GM21723 (cell line): ENCODE results near the gene KCNA2.

Experiments
- ATAC-seq: cut with Tn5 transposase; IDR thresholded peaks from one replicate; pipeline ENCODE4 v1.9.1; 2021; ENCODE audit warnings: mild to moderate bottlenecking, moderate library complexity; ENCODE audit not compliant: unreplicated experiment

Gene KCNA2

GRCh38 chr1:110604586-110605148, 1.5 kb downstream of the KCNA2 start:
- no peak for ATAC-seq

DNA sequence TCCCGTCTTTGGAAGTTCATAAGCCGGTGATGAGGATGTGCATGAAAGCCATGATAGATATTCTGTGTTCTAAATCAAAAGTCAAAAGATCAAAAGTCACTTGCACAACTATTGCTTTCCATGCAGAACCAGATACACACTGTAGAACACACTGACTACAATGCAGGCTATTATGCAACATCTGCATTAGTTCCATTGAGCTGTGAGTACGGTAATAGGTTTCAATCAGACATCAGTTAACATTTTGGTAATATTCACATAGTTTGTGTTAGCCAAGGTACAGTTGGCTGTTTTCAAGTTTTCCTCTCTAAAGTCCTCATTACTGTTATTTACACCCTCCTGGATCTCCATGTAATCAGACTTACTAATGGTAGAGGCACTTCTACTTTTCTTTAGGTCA, 3.1 kb downstream of the KCNA2 start:
- no peak for ATAC-seq

- no peak for ATAC-seq
Observed at GRCh38 chr1:110602466-110602865, 3.7 kb downstream of the KCNA2 start.

- no peak for ATAC-seq
Observed at GRCh38 chr1:110601332-110601731, 4.8 kb downstream of the KCNA2 start.

- no peak for ATAC-seq
Observed at GRCh38 chr1:110600716-110601115, 5.4 kb downstream of the KCNA2 start.

- no peak for ATAC-seq
Observed at GRCh38 chr1:110597966-110598365, 8.2 kb downstream of the KCNA2 start.

GRCh38 chr1:110596312-110596711, 9.8 kb downstream of the KCNA2 start:
- ATAC-seq: no peak

DNA sequence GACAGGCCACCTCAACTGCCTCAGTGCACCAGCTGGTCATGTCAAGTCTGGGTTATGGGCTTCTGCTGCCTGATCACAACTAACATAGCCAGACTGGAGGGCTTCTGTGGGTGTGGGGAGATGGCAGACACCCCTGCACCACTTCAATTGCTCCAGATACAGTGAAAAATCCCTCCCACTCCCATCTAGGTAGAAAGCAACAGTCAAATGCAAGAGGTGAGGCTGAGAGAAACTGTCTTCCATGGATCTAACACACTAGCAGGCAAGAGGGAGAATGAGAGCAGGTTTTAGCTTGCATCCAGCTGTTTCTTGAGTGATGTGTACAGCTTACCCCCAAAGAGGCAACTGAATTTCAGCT, 10.8 kb downstream of the KCNA2 start:
- ATAC-seq: no peak

GRCh38 chr1:110594456-110595352, 11.5 kb downstream of the KCNA2 start:
- no peak for ATAC-seq

DNA sequence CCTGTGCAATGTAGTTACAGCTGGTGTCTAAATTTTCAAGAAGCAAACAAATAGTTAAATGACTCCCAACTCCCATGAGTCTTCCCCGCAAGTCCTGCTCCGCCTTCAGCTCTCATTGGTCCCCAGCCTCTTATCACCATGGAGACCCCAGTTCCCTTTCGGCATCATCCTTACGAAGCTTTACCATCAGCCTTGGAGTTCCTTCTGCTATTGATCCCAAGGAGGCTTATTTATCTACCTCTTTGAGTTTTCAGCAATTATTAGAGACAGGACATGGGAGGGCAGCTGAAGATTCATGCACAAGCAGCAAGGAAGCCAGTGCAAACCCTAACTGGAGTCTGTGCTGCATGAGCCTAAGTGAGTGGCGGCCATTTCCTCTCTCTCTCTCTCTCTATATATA, 12.3 kb downstream of the KCNA2 start:
- ATAC-seq: no peak

DNA sequence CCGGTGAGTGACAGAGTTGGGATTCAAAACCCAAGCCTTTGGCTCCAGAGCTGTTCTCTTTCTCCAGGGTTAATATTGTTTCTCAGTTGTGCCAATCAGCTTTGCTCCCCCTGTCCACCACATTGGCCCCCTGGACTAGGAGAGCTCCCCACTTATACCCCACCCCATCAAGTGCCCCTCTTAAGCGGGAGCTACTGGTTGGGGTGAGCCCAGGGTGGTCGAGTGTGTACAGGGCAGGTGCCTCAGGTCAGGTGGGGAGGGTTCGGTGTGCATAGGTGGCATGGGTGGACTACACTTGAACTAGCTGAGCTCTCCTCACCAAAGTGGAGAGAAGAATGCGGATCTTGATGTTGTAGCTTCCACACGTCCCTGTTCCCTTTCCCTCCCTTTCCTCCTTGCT, 14.2 kb downstream of the KCNA2 start:
- ATAC-seq: no peak

DNA sequence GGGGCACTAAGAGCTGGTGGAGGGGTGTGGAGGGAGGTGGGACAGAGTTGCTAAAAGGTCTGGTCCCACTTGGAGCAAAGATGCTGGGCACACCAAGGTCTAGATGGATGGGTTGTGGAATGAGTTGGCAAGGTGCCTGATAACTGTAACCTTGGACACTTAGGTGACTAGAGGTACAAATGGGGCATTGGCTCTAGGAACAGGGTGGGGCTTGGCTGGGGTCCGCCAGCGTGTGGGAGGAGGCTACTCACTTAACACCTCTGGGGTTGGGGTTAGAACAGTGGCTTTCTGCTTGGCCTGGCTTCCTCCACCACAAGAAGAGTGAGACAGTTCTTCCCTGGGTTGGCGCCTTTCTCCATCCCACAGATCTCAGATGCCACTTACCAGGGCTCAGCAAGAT, 17.2 kb downstream of the KCNA2 start:
- ATAC-seq: no peak

DNA sequence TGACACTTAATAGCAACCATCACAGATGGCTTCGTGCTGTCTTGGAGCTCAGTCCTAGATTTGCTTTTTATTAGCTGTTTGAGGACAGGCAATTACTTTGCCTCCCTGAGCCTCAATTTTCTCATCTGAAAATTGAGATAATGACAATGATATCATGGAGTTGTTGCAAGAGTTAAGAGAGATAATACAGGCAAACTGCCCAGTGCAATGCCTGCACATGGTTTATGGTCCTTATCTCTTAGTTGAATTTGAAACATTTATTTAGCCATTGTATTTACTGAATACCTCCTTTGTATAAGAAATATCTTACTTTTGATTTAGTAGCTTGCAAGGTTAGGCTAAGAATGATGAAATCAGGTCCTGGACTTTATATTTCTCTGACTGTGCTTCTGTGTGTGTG, 17.7 kb downstream of the KCNA2 start:
- ATAC-seq: no peak

GRCh38 chr1:110587906-110588305, 18.3 kb downstream of the KCNA2 start:
- ATAC-seq: no peak

DNA sequence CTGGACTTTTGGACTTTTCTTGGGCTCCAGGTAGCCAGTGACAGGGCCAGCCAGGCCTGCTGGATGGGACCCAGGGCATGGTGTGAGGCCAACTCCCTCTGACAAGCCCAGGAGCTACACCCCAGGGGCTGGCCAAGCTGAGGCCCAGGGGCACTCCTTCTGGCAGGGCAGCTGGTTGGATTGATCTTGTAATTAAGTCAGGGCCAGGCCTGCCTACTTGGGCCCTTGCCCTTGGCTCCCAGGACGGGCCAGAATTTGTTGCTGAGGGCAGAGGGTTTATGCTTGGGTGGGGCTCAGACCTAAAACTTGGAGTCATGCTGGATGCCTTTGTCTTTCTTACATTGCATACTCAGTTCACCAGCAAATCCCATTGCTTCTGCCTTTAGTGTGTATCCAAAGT, 20.7 kb downstream of the KCNA2 start:
- ATAC-seq: no peak

DNA sequence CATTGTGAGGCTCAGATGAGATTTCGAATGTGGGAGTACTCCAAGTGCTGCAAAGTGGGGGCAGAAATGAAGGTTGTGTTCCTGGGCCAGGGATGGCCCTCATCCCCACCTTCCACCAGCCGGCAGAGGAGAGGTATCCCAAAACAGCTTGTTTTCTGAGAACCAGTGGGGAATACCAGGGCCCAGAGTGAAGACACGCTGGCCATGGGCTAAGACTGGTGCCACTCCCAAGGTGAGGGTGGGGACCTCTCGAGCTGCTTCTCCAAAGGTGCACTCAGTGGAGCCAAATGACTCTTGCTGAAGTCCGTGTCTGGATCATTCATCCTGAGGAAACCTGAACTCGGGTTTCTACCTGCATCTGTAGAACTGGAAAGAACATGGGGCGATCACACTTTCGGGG, 22.1 kb downstream of the KCNA2 start:
- no peak for ATAC-seq

- ATAC-seq: no peak
Observed at GRCh38 chr1:110583505-110583904, 22.7 kb downstream of the KCNA2 start.

DNA sequence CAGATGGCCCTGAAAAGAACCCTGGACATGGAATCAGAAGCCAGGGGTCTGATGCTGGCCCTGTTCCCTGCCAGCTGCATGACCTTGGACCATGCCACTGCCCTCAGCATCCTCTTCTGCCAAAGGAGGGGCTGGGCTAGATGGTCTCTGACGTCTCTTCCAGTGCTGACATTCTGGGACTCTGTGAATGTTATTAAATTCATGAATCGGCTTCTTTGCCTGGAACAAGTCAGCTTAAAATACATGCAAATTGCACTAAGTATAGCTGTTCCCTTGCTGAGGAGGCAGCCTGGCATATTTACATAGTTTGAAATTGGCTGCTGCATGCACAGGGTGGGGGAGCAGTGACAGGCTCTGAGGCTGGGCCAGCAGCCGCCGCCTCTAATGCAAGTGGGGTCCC, 23.8 kb downstream of the KCNA2 start:
- ATAC-seq: no peak

GRCh38 chr1:110581682-110582145, 24.4 kb downstream of the KCNA2 start:
- no peak for ATAC-seq

DNA sequence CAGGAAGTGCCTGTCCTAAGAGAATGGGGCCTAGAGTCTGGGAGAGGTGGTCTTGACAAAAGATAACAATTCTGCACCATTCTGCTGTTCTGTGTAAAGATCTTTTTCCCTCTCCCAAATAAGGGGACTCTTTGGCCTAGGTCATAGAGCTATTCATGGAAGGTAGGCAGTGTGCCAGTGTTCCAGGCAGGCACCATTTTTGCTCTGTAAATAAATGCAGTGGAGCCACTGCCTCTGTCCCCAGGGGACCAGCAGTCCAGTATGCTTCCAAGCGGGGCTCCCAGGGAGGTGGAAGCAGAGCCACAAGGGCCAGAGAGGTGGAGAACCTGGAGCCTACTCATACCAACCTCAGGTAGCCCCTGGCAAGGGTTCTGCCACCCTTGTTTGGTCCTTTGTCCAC, 25.9 kb downstream of the KCNA2 start:
- no peak for ATAC-seq

DNA sequence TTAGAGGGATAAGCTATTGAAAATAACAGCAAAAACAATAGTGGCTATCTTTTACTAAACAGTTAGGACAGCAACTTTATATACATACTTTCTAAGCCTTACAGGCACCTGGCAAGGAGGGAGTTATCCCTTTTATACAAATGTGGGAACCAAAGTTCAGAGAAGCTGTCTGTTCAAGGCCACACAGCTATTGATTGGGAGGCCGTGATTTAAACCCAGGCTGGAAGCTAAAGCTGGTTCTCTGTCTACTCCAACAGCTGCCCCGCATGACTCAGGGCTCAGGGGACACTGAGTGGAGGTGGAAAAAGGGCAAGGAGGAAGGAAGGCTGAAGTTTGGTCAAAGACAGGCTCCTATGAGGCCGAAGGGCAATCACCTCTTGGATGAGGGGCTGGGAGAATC, 26.7 kb downstream of the KCNA2 start:
- no peak for ATAC-seq

DNA sequence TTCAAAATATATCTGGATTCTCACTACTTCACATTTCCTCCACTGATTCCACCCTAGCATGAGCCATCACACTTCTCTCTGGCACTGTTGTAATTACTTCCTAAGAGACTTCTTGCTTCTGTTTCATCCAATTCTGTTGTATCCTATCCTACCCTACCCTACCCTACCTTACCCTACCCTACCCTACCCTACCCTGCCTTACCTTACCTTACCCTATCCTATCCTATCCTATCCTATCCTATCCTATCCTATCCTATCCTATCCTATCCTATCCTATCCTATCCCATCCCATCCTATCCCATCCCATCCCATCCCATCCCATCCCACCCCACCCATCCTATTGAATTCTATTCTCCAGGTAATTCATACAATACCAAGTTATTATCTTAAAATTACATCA, 29.7 kb downstream of the KCNA2 start:
- no peak for ATAC-seq

- no peak for ATAC-seq
Observed at GRCh38 chr1:110573314-110573713, 32.8 kb downstream of the KCNA2 start.
